Embryonic facial prominence (tissue), 1 donor: Measurements from ENCODE around the gene ZBTB7C.
"Not testable (repeated sequence)": the region's sequence is repeated elsewhere in the genome, so short reads cannot be mapped to it uniquely, and the experiment has no call there.

Experiments used
- DNase-seq: peaks from one replicate; pipeline ENCODE4 v3.0.0-alpha.2; 2016; ENCODE audit errors: extremely low spot score

ZBTB7C gene

GRCh38 chr18:48408727-48409590, at the start of gene ZBTB7C:
TSS of gene ZBTB7C (minus strand) at chr18:48409383.
- no peak for DNase-seq

- no peak for DNase-seq
Measured at GRCh38 chr18:48456838-48457237, 47.7 kb upstream of the ZBTB7C start.

GRCh38 chr18:48455555-48456478, 46.6 kb upstream of the ZBTB7C start:
- peak; percentile 40 for DNase-seq

- no peak for DNase-seq
Measured at GRCh38 chr18:48454261-48454757, 45.1 kb upstream of the ZBTB7C start.

GRCh38 chr18:48453330-48454066, 44.3 kb upstream of the ZBTB7C start:
- DNase-seq = peak; percentile 20

GRCh38 chr18:48452861-48453323, 43.7 kb upstream of the ZBTB7C start:
- DNase-seq = no peak

- DNase-seq = no peak
Measured at GRCh38 chr18:48450685-48451084, 41.5 kb upstream of the ZBTB7C start.

- peak; percentile 79 for DNase-seq
Measured at GRCh38 chr18:48446582-48447225, 37.5 kb upstream of the ZBTB7C start.

- no peak for DNase-seq
Measured at GRCh38 chr18:48445540-48445939, 36.4 kb upstream of the ZBTB7C start.

- DNase-seq = no peak
Measured at GRCh38 chr18:48442761-48443160, 33.6 kb upstream of the ZBTB7C start.

- DNase-seq = peak; percentile 11
Measured at GRCh38 chr18:48441405-48441881, 32.3 kb upstream of the ZBTB7C start.

GRCh38 chr18:48440924-48441323, 31.7 kb upstream of the ZBTB7C start:
- DNase-seq = no peak

- no peak for DNase-seq
Measured at GRCh38 chr18:48436907-48437306, 27.7 kb upstream of the ZBTB7C start.

GRCh38 chr18:48434382-48434781, 25.2 kb upstream of the ZBTB7C start:
- not testable (repeated sequence) for DNase-seq

- no peak for DNase-seq
Measured at GRCh38 chr18:48433541-48433940, 24.4 kb upstream of the ZBTB7C start.

GRCh38 chr18:48430150-48430549, 21.0 kb upstream of the ZBTB7C start:
- no peak for DNase-seq

- DNase-seq = no peak
Measured at GRCh38 chr18:48428475-48429177, 19.4 kb upstream of the ZBTB7C start.

GRCh38 chr18:48422947-48423378, 13.8 kb upstream of the ZBTB7C start:
- no peak for DNase-seq

- no peak for DNase-seq
Measured at GRCh38 chr18:48419277-48420022, 10.3 kb upstream of the ZBTB7C start.
